Sigmoid colon (tissue), 7 donors: ENCODE measurements around the gene ZSWIM6. TPM values are rescaled to one million over a fixed set of nuclear protein-coding genes. Genes with fewer than 3 reads are reported as not detected.

Experiments
- DNase-seq: peaks from one replicate; pipeline ENCODE4 v3.0.0-alpha.2; 2019
- H3K27ac ChIP-seq, 4 donors: fragments of 200-600 bp; sonication (generic); one replicate each; pipeline ENCODE4 v1.5.1; 2016 to 2019; ENCODE audit warnings: mild to moderate bottlenecking in 1 of 4
- H3K27me3 ChIP-seq, 3 donors: fragments of 200-600 bp; sonication (generic); one replicate each; pipeline ENCODE4 v1.5.1; 2019; ENCODE audit warnings: mild to moderate bottlenecking in 1 of 3
- H3K36me3 ChIP-seq, 4 donors: fragments of 200-600 bp; sonication (generic); one replicate each; pipeline ENCODE4 v1.5.1; 2016 to 2019
- H3K4me1 ChIP-seq, 4 donors: fragments of 200-600 bp; sonication (generic); one replicate each; pipeline ENCODE4 v1.5.1; 2017 to 2019
- H3K4me3 ChIP-seq, 4 donors: fragments of 200-600 bp; sonication (generic); one replicate each; pipeline ENCODE4 v1.5.1; 2017 to 2019; ENCODE audit warnings: mild to moderate bottlenecking in 2 of 4, moderate library complexity in 1 of 4
- H3K9me3 ChIP-seq, 4 donors: fragments of 200-600 bp in 3 of 4; sonication (generic) in 3 of 4; one replicate each; pipeline versions ENCODE4 v1.5.1 to v1.6.1; 2013 to 2019
- EP300 ChIP-seq, 4 donors: sonication (generic); formaldehyde crosslinking; IDR thresholded peaks; one replicate each; pipeline ENCODE4 v1.6.1; 2017; ENCODE audit warnings: antibody characterized with exemption in 4 of 4
- POLR2A ChIP-seq, 2 donors: fragments of 450-650 bp; IDR thresholded peaks; one replicate each; pipeline ENCODE4 v1.6.1; 2016; ENCODE audit warnings: antibody characterized with exemption in 2 of 2, mild to moderate bottlenecking in 2 of 2, moderate library complexity in 2 of 2
- POLR2AphosphoS5 ChIP-seq, 4 donors: sonication (generic); formaldehyde crosslinking; IDR thresholded peaks; one replicate each; pipeline ENCODE4 v1.6.1; 2017; ENCODE audit warnings: antibody characterized with exemption in 4 of 4
- WGBS, 2 donors: extraction: QIAGEN DNeasy Blood & Tissue Kit; methylation state at CpG; one replicate each; pipeline ENCODE4 v1.1.7; 2013; 5-methylcytosine and 5-hydroxymethylcytosine counted together
- intact Hi-C: fragments of 100-400 bp; cut with DNase I; formaldehyde crosslinking; loops from one replicate; pipeline ENCODE4 v1.15.1; 2023
- polyA plus RNA-seq, 3 donors: library from polyadenylated mRNA; stranded (reverse); fragments of 200-250 nt; gene quantifications; one replicate each; pipeline ENCODE4 v1.2.3, GENCODE V29; 2013
- total RNA-seq, 4 donors: library from RNA; depleted of rRNA; stranded (reverse); fragments of >200 nt; gene quantifications; one replicate each; pipeline ENCODE4 v1.1.0, GENCODE V29; 2016
- TF ChIP-seq, protein P1 (sequence below), 4 experiments: fragments of 450-650 bp in 3 of 4; fragments of 200-600 bp in 1 of 4; IDR thresholded peaks; one replicate each; pipeline ENCODE4 v1.5.1; 2016 to 2019; ENCODE audit warnings: antibody characterized with exemption in 4 of 4, mild to moderate bottlenecking in 3 of 4, moderate library complexity in 2 of 4
- donor health status: healthy with polysubstance abuse.
- donor health status: Bipolar disorder and iron deficiency.
- donor health status: healthy.

The ZSWIM6 gene
- total and polyA plus RNA-seq, 7 donors, result 4.2 to 17.7 (median 11.3) TPM

DNA sequence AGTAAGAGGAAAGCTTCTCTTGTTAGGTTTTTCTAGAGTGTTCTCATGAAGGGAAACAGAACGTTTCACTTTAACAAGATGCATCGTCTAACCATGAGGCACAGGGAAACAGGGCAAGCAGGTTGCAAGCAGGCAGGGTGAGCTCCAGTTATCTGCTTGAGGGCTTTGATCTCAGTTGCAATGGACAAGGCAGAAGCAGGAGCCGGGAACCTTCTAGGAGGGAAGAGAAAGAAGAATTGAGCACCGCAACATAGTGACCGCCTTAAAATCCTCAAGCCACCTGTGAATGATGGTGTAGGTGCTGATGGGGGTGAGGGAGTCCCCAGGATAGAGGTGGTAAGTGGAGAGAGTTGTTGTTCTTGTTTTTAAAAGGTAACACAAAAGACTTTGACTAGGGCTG, 22.9 kb upstream of the ZSWIM6 start:
- TF ChIP-seq EP300 (IDR thresholded peaks at IDR 0.05), result no peak
- TF ChIP-seq, protein P1, sequence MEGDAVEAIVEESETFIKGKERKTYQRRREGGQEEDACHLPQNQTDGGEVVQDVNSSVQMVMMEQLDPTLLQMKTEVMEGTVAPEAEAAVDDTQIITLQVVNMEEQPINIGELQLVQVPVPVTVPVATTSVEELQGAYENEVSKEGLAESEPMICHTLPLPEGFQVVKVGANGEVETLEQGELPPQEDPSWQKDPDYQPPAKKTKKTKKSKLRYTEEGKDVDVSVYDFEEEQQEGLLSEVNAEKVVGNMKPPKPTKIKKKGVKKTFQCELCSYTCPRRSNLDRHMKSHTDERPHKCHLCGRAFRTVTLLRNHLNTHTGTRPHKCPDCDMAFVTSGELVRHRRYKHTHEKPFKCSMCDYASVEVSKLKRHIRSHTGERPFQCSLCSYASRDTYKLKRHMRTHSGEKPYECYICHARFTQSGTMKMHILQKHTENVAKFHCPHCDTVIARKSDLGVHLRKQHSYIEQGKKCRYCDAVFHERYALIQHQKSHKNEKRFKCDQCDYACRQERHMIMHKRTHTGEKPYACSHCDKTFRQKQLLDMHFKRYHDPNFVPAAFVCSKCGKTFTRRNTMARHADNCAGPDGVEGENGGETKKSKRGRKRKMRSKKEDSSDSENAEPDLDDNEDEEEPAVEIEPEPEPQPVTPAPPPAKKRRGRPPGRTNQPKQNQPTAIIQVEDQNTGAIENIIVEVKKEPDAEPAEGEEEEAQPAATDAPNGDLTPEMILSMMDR (IDR thresholded peaks at IDR 0.05), result no peak
- TF ChIP-seq POLR2A (IDR thresholded peaks at IDR 0.05), result no peak
- TF ChIP-seq POLR2AphosphoS5 (IDR thresholded peaks at IDR 0.05), result no peak
- Histone ChIP-seq H3K4me1 (peaks cover 0 to 25% (median 22%) of the 10 kb centered on the region in 4 donors), H3K4me3 (no peak overlapping the region), H3K27me3 (no peaks in the 10 kb centered on the region), H3K27ac (no peak overlapping the region), H3K36me3 (no peaks in the 10 kb centered on the region), H3K9me3 (no peaks in the 10 kb centered on the region)
- WGBS, 2 donors, result 88 to 91% methylated on average over 5 of the region's 5 CpGs
- DNase-seq, result no peak
- intact Hi-C loops, result no loop called here

DNA sequence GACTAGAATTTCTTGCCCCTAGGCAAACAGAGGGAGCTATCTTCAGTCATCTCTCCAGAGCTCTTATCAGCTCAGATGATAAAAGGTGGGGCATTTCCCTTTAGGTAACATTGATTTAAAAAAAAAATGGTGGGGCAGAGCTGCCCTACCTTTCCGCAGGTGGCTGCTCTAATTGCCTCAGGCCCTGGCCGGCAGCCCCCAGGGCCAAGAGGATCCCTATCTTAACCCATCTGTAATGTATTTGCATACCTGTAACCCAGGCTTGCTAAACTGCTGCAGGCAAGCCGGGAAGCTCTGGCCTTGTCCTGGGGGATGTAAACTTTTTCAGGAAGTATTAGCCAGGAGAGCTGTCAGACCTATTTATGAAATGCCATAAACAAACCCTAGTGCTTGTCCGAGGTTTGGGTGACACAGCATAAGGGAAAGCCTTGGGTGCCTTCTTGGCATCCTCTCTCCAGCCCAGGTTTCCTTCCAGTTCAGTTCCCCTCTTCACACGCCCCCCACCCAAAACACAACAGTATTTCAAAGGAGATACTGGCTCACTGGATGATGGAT, 20.9 kb upstream of the ZSWIM6 start:
- no peak for TF ChIP-seq EP300 (IDR thresholded peaks at IDR 0.05)
- TF ChIP-seq, protein P1 (IDR thresholded peaks at IDR 0.05), result no peak
- no peak for TF ChIP-seq POLR2AphosphoS5 (IDR thresholded peaks at IDR 0.05)
- no peak for TF ChIP-seq POLR2A (IDR thresholded peaks at IDR 0.05)
- 38 to 70% methylated on average over 5 of the region's 5 CpGs for WGBS, 2 donors
- no peak for DNase-seq
- intact Hi-C loops, result no loop called here
- Histone ChIP-seq H3K4me3 (no peak overlapping the region), H3K27ac (peak overlapping the region in 1 of 4 donors; percentile 72), H3K9me3 (no peaks in the 10 kb centered on the region), H3K36me3 (no peaks in the 10 kb centered on the region), H3K4me1 (peaks cover 0 to 32% (median 25%) of the 10 kb centered on the region in 4 donors), H3K27me3 (no peaks in the 10 kb centered on the region)

DNA sequence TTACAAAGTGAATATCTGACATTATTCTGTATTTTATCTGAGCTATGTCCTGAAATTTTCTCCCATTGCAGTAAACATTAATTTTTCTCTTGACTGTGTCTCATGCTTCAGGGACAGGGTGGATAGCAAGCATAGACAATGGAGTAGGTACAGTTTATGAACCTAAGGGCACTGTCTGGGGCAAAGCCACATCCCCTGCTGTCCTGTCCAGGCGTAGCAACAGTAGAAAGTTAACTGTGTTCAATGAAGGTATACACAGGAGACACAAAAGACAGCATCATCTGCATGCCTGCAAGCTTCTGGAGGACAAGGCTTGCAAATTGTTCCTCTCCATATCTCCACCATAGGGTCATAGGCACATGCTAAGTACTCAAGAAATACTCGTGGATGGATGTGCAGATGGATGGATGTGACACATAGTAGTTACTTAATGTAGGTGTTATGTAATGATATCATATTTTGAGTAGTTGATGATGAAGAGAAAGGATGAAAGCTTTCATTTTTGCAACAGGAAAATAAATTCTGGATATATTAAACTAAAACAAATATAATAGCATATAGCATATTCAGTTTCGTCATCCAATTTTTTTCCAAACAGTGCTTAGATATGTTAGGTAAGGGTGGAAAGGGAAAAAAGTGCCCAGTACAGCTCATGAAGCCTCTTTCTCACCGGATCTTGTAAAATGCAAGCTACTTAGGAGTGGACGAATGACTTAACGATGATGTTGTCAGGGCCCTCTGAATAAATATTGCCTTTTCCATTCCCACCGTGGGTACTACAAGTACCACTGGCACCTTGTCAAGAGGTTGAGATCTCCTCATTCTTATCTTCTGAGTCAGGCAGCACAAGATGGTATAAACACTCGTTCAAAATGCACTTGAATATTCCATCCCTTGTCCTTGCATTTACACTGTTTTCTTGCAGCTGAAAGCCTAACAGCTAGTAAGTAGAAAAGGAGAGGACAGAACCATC, 19.9 kb upstream of the ZSWIM6 start:
- peaks cover 0 to 32% (median 25%) of the 10 kb centered on the region in 4 donors for H3K4me1 ChIP-seq
- TF ChIP-seq, protein P1 (IDR thresholded peaks at IDR 0.05), result no peak
- TF ChIP-seq POLR2A (IDR thresholded peaks at IDR 0.05) (no peak), POLR2AphosphoS5 (IDR thresholded peaks at IDR 0.05) (peak in 3 of 4 donors; percentile 41 to 61 (median 42)), EP300 (IDR thresholded peaks at IDR 0.05) (peak in 2 of 4 donors; percentile 50 to 74)
- H3K36me3 ChIP-seq, result no peaks in the 10 kb centered on the region
- H3K9me3 ChIP-seq, result no peaks in the 10 kb centered on the region
- H3K4me3 ChIP-seq, result no peak overlapping the region
- WGBS, 2 donors, result 72 to 78% methylated on average over 8 of the region's 8 CpGs
- intact Hi-C loops, result no loop called here
- no peak for DNase-seq
- H3K27me3 ChIP-seq, result no peaks in the 10 kb centered on the region
- H3K27ac ChIP-seq, result peak overlapping the region in 3 of 4 donors; percentile 30 to 72 (median 46)

DNA sequence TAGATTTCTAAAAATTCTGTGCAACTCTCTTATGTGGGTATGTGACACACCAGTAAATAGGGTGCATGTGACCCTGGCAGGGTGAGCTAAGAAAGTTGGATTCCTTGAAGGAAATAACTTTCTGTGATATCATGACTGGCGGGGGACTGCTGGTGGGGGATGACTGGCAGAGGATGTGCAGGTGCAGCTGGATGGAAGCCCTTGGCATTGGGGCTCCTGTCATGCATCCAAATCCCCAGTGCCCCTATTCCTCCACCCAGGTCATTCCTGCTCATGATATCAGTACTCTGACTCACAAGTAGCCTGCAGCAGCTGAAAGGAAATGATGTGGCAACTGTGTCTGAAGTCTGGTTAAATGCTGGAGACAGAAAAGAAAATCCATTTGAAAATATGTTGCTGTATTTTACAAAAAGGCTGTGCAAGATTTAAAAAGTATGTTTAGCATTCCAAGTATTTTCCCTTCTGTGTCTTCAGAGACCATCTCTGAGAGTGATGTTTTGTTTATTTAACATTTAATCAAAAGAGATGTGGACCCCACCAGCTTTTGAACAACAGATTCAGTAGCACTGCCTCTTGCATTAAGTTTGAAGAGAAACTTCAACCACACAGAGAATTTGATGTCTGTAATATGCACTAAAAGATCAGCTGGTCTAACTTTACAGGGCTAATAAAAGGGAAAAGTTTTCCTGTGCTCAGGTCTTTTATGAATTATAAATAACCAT, 17.9 kb upstream of the ZSWIM6 start:
- no peak for TF ChIP-seq POLR2AphosphoS5 (IDR thresholded peaks at IDR 0.05)
- no peak for TF ChIP-seq POLR2A (IDR thresholded peaks at IDR 0.05)
- no peak for TF ChIP-seq EP300 (IDR thresholded peaks at IDR 0.05)
- TF ChIP-seq, protein P1 (IDR thresholded peaks at IDR 0.05), result no peak
- Histone ChIP-seq H3K4me3 (no peak overlapping the region), H3K27me3 (no peaks in the 10 kb centered on the region), H3K9me3 (no peaks in the 10 kb centered on the region), H3K36me3 (no peaks in the 10 kb centered on the region), H3K27ac (peak overlapping the region in 1 of 4 donors; percentile 72), H3K4me1 (peaks cover 0 to 38% (median 29%) of the 10 kb centered on the region in 4 donors)
- DNase-seq, result no peak
- WGBS, 2 donors, result 54 to 78% methylated on average over 1 of the region's 1 CpG
- intact Hi-C loops, result no loop called here
